ENCODE results near the gene MAPK8IP2.
"Not testable (repeated sequence)": the region's sequence is repeated elsewhere in the genome, so short reads cannot be mapped to it uniquely, and the experiment has no call there.

The MAPK8IP2 gene

DNA sequence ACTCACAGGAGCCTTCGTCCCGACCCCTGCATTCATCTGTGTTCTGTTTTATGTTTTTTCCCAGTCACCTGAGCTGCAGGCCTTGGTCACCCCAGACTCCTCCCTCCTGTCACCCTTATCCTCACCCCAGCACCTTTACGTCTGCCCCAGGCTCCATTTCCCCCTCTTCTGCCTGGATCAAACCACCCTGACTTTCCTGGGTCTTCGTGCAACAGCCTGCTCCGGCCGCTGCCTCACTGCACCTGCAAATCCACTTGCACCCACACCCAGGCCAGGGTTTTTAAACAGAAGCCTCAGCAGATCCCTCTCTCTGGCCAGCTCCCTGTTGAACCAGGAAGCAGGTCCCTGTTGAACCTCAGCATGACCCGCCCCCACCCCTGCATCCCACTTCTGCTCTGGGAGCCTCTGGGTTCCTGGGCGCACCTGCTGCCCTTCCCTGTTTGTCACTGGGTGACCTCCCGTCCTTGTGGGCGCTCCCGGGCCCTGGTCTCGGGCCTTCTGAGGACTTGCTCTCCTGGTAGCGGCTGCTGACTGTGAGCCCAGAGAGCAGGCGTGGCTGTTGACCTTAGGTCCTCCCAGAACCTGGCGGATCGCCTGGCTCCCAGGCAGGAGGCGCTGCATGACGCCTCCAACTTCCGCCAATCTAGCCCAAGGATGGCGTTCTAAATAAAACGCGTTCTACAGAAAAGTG lies 12.8 kb downstream of the MAPK8IP2 start:
- DNase-seq: no peak

DNA sequence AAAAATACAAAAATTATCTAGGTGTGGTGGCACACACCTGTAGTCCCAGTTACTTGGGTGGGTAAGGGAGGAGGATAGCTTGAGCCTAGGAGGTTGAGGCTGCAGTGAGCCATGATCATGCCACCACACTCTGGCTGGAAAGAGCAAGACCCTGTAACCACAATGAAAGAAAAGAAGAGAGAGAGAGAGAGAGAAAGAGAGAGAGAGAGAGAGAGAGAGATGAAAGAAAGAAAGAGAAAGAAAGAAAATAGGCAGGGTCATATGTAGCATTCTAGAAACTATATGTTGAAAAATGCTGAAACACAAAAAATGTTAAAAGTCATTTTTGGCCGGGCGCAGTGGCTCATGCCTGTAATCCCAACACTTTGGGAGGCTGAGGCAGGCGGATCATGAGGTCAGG lies 13.7 kb downstream of the MAPK8IP2 start:
- DNase-seq: not testable (repeated sequence)

DNA sequence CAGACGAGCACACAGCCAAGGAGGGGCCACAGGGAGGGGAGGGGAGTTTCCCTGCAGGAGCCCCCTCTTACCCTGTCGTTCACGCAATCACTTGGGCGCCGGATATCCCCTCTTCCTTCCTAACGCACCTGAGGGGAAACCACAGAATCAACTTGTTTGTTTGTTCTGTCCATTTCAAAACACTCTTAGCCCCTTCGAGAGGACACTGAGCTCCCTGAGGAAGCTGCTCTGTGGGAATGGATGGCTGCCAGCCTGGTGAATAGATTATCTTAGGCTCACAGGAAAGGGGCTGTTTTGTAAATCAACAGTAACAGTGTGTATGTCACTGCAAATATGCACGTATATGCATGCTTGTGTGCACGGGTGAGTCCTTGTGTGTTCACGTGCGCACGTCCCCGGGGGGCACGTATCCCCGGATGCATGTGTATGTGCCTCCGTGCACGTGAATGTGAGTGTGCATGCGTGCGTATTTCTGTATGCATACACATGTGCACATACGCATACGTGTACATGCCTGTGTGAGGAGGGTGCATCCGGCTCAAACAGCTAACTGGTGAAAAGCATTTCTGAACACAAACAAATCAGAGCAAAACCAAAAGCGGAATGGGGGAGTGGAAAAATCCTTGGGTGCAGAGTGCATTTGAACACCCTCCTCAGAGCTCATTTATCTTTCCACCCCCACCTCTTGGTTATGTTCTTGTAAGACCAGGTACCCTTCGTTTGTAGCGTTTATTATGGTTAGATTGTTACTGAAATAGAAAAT lies 20.2 kb downstream of the MAPK8IP2 start:
- peak; percentile 93 for DNase-seq

DNA sequence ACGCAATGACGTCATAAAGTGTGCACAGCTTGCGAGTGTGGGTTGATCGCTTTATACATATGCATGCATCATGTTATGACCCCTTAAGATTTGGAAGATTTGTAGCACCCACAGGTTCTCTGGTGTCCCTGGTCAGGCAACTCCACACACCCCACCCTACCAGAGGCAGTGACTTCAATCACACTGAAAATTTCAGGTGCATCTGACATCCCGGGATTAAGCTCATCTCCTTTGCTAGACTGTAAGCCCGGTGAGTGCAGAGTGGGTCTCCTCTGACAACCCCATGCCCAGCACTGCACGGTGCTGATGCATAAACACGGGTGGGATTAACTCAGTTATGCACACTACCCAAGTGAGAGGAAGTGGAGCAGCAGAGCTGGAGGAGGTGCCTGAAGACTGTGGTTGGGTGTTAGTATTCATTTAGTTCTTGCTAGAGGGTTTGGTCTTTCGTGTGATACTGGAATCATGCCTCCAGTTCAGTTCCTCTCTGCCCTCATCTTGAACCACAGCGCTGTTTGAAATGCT lies 20.8 kb downstream of the MAPK8IP2 start:
- DNase-seq: peak; percentile 79

DNA sequence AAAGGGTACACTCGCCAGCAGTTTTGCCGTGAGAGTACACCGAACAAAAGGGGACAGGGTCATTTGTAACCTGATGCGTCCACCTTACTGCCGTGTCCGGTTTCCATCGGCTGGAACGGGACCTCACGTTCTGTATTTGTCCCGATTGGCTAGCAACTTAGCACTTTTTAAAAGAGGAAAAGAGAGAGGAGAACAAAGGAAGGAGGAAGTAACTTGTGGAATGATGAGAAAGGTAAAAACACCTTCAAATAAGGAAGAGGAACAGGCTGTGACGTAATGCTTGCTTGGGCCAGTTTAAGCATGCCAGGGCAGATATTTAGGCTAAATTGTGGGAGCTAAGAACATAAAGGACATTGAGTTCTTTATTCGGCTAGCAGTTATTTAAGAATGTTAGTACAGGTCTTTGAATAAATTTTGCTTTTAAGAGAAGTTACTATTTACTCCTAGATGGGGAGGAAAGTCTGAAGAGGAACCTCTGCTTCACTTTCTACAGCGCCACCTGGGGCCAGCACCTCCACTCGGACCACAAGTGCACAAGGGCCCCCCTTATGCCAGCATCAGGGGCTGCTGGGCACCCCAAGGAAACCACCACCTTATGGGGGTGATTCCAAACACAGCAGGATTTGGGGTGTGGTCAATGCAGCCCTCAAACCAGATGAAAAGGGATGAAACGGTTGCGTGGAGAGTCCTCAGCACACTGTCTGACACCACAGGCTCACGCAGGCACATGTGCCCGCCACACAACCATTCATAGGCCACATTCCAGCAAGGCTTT lies 21.5 kb downstream of the MAPK8IP2 start:
- DNase-seq: peak; percentile 75

DNA sequence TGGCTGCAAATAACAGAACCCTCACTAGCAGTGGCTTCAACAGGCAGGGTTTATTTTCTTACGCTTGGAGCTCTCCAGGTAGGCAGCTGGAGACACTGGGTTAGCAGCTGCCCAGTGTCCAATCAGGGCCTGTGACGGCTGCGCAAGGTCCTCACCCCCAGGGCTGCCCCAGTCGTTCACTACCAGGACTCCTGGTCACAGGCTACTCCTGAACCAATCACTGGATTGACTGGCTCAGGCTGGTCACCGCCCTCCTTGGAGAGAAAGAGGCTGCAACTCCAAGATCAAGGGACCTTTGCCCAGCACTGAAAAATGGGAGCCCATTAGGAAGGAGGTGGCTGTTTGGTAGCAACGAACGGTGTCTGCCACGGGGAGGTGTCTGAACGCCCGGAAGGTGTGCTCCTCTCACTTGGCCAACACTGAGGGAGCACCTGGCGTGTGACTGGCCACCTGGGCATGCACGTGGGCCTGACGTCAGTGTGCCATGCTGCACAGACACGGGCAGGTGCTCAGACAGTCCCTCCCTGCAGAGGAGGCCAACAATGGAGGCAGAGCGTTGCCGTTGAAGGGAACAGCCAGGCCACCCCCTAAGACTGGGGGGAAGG lies 22.2 kb downstream of the MAPK8IP2 start:
- DNase-seq: peak; percentile 53

DNA sequence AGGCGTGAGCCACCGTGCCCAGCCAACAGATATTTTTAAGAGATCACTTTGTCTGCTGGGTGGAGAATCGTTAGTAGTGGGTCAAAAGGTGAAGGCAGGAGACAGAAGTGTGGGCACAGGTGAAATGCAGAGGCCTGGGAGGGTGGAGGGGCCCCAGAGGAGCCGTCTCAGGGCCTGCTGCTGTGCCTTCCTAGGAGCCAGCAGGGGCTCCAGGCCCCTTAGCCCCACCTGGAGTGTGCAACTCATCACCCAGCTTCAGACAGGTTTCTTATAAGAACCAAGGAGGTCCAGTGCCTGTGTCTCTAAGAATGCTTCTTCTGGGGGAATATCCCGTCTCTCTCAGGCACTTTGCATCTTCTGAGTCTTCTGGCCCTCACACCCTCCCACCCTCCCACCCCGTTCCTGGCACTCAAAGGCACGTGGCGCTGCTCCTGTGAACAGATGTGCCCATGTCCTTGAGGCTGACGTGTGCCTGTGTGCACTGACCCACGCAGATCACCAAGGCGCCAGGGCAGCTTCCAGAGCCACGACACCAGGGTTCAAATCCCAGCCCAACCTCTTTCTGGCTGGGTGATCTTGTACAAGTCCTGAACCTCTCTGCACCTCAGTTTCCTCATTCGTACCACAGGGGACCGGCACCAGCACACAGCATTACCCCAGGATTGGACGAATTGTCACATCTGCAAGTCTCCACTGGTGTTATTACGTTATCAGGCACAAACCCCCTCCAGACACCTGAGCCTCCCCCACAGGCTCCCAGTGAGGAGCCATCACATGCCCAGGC lies 23.9 kb downstream of the MAPK8IP2 start:
- no peak for DNase-seq

DNA sequence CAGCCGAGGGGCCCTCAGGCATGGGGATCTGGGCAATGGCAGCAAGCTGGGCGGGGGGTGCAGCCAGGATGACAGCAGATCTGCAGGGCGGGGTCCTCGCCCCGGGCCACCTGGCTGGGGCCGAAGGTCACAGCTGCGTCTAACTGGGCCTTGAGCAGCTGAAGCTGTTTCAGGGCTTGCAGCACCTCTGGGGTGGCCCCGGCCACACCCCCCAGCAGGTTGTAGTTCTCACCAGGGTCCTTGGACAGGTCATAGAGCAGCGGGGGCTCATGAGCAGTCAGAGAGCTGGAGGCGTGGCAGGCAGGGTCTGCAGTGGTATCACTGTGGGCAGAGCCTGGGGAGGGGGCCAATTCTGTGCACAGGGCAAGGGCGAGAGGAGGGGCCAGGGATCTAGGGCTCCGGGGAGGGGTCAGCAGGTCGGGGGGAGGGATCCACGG lies 24.6 kb downstream of the MAPK8IP2 start:
- peak; percentile 60 for DNase-seq

DNA sequence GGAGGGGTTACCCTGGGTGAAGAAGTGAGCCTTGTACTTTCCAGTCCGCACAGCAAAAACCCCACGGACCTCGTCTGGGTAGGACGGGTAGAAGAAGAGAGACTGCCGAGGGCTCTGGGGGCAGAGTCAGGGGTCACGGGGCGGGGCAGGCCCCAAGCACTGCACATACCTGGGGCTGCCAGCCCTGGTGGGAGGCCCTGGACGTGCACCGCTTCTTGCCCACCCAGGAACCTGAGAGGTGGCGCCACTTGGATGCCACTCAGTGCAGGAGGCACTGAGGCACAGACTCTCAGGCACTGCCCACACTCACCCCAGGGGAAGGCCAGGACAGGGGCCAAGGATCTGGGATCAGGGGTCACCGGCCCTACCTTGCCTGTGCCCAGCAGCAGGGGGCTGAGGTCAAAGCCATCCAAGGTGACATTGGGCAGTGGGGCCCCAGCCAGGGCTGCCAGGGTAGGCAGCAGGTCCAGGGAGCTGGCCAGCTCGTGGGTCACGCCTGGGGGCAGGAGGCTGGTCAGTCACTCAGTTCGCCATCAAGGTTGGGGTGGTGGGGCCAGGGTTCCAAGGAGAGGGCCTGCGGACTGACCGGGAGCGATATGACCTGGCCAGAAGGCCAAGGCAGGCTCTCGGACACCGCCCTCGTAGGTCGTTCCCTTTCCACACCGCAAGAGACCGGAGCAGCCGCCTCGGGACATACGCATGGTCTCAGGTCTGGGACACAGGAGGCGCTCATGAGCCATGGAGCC lies 25.1 kb downstream of the MAPK8IP2 start:
- peak; percentile 62 for DNase-seq

DNA sequence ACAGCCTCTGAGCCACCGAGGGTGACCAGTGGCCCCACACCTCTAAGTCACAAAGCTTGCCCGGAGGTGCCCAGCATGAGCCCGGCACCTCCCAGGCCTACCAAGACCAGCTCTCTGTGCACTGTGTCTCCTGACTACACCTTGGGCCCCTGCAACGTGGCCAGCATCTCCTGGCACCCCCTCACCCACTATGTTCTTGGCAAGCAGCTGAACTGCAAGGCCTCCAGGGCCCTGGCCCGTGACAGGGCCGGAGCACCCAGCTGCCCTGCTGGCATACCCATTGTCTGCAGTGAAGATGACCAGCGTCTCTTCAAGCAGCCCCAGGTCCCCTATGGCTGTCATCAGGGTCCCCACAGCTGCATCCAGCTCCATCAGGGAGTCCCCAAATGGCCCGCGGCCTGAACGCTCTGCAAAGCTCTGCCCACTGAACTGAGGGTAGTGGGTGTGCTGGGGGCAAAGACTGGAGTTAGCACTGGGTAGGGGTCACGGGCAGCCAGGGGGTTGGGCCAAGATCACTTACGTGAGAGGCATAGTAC lies 25.8 kb downstream of the MAPK8IP2 start:
- DNase-seq: peak; percentile 60

DNA sequence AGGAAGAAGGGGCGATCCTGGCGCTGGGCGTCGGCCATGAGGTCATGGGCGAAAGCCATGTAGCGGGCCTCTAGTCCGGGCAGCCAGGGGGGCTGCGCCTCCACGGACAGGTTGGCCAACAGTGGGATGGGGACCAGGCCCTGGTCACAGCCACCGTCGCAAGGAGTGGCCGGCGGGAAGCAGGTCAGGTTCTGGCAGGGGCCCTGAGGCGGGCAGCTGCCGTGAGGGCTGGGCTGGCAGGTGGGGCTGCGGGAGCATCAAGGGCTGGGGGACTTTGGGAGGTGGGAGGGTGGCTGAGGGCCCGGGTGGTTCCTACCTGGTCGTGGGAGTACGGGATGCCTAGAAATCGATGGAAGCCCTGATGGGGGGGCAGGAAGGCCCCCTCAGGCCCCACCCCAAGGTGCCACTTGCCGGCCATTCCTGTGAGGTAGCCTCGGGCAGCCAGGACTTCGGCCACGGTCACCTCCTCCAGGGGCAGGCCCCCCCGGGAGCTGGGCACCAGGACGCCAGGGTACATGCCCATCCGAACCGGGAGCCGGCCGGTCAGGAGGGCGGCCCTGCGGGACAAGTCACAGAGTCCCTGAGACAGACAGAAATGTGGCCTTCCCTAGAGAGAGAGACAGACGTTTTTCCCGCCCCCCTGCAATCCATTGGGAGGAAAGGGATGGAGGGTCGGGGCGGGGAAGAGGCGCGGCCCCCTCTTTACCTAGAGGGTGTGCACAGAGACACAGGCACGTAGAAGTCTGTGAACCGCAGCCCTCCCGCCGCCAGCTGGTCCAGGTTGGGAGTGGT lies 26.5 kb downstream of the MAPK8IP2 start:
- peak; percentile 61 for DNase-seq

DNA sequence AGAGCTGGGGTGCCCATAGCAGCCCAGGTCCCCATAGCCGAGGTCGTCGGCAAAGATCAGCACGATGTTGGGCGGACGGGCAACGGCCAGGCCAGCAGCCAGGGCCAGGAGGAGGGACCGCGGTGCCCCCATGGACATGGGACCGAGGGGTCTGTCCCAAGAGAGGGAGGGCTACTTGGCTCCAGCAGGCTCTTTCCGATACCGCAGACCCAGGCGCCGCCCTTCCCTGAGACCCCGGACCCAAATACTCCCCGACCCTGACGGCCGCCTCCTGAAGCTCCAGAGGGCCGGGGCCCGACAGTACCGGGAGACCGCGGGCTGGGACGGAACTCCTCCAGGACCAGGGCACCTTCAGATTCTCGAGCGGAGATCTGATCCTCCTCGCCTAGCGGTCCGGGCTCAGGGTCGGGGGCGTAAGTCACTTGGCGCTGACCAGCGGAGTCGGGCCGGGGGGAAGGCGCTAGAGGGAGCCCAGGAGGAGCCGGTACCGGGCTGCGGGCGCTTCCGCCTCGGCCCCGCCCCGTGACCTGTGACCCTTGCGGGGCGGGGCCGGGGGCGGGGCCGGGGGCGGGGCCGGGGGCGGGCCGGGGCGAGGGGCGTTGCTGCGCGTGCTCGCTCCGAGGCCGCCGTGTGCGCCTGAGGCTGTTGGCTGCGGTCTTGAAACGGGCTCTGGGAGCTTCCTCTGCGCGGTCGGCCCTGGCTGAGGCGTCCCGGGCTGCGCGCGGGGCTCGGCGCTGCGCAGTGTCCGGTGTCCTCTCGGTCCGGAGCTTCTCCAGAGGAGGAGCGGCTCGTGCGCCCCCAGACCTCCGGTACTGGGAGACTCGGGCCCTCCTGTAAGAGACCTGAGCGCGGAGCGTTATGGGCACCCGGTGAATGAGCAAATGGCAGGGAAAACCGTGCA lies 27.3 kb downstream of the MAPK8IP2 start, which contains the start of gene ARSA:
TSS of gene ARSA (minus strand) at position 511 of the 901 bp plus-strand sequence. CDS start at position 138, 373 bp downstream.
- peak; percentile 92 for DNase-seq

DNA sequence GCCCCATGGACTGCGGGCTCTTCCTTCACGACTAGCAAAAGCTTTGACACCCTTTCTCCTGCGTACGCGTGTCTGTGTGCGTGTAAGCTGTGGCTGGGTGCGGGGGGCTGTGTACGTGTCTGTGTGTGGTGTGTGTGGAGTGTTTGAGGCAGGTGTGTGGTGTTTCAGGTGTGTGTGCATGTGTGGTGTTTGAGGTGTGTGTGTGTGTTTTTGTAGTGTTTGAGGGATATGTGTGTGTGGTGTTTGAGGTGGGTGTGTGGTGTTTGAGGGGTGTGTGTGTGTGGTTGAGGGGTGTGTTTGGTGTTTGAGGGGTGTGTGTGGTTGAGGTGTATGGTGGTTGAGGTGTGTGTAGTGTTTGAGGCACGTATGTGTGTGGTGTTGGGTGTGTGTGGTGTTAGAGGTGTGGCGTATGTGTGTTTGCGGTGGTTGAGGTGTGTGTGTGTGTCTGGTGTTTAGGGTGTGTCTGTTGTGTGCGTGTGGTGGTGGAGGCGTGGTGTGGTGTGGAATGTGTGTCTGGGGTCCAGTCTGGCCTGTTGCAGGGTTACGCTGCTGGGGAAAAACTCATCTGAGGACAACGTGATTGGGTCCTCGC lies 28.0 kb downstream of the MAPK8IP2 start:
- DNase-seq: no peak

DNA sequence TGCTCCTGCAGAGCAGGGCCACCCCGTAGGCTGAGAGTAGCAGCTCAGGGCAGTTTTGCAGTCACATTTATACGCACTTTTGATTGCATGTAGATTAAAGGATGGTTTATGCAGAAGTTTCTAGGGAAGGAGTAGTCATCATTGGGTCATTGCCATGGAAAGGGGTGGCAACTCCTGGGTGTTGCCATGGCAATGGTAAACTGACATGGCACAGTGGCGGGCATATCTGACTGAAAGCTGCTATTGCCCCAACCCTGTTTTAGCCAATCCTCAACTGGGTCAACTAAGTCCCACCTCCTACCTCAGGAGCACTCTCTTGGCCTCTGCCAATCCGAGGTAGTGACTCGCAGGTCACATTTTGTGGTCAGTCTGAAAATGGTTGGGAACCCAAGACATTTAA lies 29.8 kb downstream of the MAPK8IP2 start:
- no peak for DNase-seq

DNA sequence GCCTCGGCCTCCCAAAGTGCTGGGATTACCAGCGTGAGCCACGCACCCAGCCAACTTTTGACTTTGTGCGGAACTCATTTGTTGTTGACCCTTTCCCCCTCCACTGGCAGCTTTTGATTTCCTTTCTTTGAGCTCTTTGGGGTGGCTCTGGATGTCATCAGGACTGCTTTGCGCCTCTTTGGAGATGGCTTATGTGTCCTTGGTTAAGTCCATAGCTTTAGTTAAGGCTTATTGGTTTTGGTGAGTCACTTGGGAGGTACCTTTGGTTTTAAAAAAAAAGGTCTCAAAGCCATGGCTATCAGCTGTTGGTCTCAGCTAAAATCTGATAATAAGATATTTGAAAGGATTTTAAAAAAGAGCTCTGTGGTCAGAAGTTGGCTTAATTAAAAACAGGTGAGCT lies 32.5 kb downstream of the MAPK8IP2 start:
- no peak for DNase-seq

DNA sequence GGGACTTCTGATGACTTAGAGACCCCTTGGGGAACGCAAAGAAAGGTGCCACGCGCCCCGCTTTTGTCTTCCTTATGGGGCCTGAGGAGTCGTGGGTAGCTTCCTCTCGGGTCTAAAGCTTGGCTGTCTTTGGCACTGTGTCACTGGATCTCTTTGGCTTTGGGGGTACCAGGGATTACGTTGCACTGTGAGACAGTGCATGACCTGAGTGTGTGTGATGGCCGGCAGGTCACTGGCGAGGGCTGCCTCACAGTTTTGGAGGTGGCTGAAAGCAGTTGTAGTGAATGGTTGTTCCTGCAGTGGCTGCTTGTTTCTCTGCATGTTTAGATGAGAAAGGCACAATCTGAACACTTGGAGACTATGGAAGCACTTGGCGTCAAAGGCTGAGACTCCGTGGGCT lies 33.2 kb downstream of the MAPK8IP2 start:
- DNase-seq: no peak

DNA sequence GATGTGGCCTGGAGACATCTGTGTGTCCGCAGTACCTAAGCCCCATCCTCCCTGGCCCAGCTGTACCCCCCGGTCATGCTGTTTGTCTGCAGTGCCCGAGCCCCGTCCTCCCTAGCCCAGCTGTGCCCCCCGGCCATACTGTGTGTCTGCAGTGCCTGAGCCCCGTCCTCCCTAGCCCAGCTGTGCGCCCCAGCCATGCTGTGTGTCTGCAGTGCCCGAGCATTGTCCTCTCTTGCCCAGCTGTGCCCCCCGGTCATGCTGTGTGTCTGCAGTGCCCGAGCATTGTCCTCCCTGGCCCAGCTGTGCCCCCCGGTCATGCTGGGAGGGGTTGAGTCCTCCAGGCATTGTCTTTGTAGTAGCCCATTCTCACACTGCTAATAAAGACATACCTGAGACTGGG lies 35.0 kb downstream of the MAPK8IP2 start:
- DNase-seq: no peak

DNA sequence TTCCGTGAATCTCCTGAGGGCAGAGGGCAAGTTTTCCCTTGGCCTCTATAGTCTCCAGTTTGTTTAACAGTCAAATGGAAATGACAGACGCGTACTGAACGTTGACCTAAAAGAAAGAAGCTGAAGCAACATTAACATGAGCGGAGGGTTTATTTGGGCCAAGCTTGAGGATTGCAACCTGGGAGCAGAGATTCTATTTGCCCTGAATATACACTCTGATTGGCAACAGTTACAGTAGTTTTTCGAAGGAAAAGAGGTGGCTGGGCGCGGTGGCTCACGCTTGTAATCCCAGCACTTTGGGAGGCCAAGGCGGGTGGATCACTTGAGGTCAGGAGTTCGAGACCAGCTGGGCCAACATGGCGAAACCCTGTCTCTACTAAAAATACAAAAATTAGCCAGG lies 39.7 kb downstream of the MAPK8IP2 start:
- not testable (repeated sequence) for DNase-seq

Measured in activated effector memory CD4-positive, alpha-beta T cell treated with anti-CD3 and anti-CD28 coated beads, Interleukin-2, amount 50 U/mL, for 16 hours (primary cell).